Measurements from ENCODE around the gene LMBR1. TPM values are rescaled to one million over a fixed set of nuclear protein-coding genes. Genes with fewer than 3 reads are reported as not detected.
"Not testable (repeated sequence)": the region's sequence is repeated elsewhere in the genome, so short reads cannot be mapped to it uniquely, and the experiment has no call there.

Gene LMBR1
- total and polyA plus RNA-seq, 2 donors (not counting 1 experiment from before 2014, with no cell fraction given), result 19.7 to 85.2 TPM

DNA sequence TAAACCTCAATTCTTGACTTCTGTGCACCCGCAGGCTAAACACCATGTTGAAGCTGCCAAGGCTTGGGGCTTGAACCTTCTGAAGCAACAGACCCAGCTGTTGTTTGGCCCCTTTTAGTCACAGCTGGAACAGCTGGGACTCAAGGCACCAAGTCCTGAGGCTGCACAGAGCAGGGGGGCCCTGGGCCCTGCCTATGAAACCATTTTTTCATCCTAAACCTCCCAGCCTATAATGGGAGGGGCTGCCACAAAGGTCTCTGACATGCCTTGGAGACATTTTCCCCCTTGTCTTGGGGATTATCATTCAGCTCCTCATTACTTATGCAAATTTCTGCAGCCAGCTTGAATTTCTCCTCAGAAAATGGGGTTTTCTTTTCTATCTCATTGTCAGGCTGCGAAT lies 31.8 kb downstream of the LMBR1 start:
- WGBS (ENCODE audit: insufficient coverage), result 94% methylated on average over 1 of the region's 2 CpGs
- Histone ChIP-seq H3K9ac (ENCODE audit: low read length) (no peak overlapping the region), H3K27ac (ENCODE audit: low read length in 2 of 2) (no peak overlapping the region), H3K27me3 (replicated peaks in 1 of 4; ENCODE audit: control extremely low read depth in 1 of 4, control insufficient read depth in 3 of 4, insufficient read depth in 4 of 4, low read length in 3 of 4) (no peaks in the 10 kb centered on the region), H4K20me1 (ENCODE audit: control insufficient read depth, insufficient read depth, low read length, poor library complexity, severe bottlenecking) (peaks cover 25% of the 10 kb centered on the region), H3K4me1 (ENCODE audit: control insufficient read depth in 2 of 2, insufficient read depth in 2 of 2, low read length in 2 of 2) (peaks cover 3 to 14% of the 10 kb centered on the region in 2 donors), H3K4me3 (ENCODE audit: control extremely low read depth in 1 of 5, extremely low read depth in 1 of 5, insufficient read depth in 1 of 5, low read depth in 2 of 5, low read length in 4 of 5) (no peak overlapping the region), H3K79me2 (ENCODE audit: control insufficient read depth, insufficient read depth, low read length) (peaks cover 57% of the 10 kb centered on the region), H2AFZ (ENCODE audit: insufficient read depth, low read depth, low read length, poor library complexity, severe bottlenecking) (no peak overlapping the region), H3K36me3 (replicated peaks in 1 of 2; ENCODE audit: control extremely low read depth in 1 of 2, control insufficient read depth in 1 of 2, extremely low read depth in 1 of 2, insufficient read depth in 2 of 2, low read length in 1 of 2) (peaks cover 3 to 15% of the 10 kb centered on the region in 2 experiments), H3K4me2 (replicated peaks; ENCODE audit: low read depth, low read length, poor library complexity, severe bottlenecking) (no peak overlapping the region), H3K9me3 (ENCODE audit: control extremely low read depth in 1 of 3, control insufficient read depth in 2 of 3, insufficient read depth in 1 of 3, low read length in 2 of 3) (peaks cover 6 to 23% (median 15%) of the 10 kb centered on the region in 3 donors)
- no peak overlapping the region for H3K4me3 Mint-ChIP-seq
- peaks cover 13% of the 10 kb centered on the region for H3K9me3 Mint-ChIP-seq (ENCODE audit: insufficient read depth)
- H3K27me3 Mint-ChIP-seq, result no peaks in the 10 kb centered on the region
- no peak overlapping the region for H3K27ac Mint-ChIP-seq
- ChIA-PET POLR2A (no interaction called here), CTCF (no interaction called here)
- peaks cover 13% of the 10 kb centered on the region for H3K4me1 Mint-ChIP-seq
- no peak for DNase-seq
- intact Hi-C loops (cut with micrococcal nuclease), result no loop called here
- no peak for ATAC-seq (ENCODE audit: low read depth)
- TF ChIP-seq, protein P1, sequence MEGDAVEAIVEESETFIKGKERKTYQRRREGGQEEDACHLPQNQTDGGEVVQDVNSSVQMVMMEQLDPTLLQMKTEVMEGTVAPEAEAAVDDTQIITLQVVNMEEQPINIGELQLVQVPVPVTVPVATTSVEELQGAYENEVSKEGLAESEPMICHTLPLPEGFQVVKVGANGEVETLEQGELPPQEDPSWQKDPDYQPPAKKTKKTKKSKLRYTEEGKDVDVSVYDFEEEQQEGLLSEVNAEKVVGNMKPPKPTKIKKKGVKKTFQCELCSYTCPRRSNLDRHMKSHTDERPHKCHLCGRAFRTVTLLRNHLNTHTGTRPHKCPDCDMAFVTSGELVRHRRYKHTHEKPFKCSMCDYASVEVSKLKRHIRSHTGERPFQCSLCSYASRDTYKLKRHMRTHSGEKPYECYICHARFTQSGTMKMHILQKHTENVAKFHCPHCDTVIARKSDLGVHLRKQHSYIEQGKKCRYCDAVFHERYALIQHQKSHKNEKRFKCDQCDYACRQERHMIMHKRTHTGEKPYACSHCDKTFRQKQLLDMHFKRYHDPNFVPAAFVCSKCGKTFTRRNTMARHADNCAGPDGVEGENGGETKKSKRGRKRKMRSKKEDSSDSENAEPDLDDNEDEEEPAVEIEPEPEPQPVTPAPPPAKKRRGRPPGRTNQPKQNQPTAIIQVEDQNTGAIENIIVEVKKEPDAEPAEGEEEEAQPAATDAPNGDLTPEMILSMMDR (IDR thresholded peaks at IDR 0.05), result no peak
- TF ChIP-seq EZH2 (IDR thresholded peaks at IDR 0.05; ENCODE audit: borderline replicate concordance, insufficient read depth, low read depth, low read length, poor library complexity, severe bottlenecking), result no peak

DNA sequence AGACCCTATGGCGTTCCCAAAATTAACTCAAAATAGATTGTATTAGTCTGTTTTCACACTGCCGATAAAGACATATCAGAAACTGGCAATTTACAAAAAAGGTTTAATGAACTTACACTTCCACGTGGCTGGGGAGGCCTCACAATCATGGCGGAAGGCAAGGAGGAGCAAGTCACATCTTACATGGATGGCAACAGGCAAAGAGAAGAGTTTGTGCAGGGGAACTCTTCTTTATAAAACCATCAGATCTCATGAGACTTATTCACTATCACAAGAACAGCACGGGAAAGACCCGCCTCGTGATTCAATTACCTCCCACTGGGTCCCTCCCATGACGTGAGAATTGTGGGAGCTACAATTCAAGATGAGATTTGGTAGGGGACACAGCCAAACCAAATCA lies 32.9 kb downstream of the LMBR1 start:
- 96% methylated on average over 6 of the region's 8 CpGs for WGBS (ENCODE audit: insufficient coverage)
- H3K4me1 Mint-ChIP-seq; H3K27me3 Mint-ChIP-seq; POLR2A ChIA-PET; H3K4me3 ChIP-seq (ENCODE audit: control extremely low read depth in 1 of 5, extremely low read depth in 1 of 5, insufficient read depth in 1 of 5, low read depth in 2 of 5, low read length in 4 of 5); H3K4me1 ChIP-seq (ENCODE audit: control insufficient read depth in 2 of 2, insufficient read depth in 2 of 2, low read length in 2 of 2); DNase-seq; H3K4me3 Mint-ChIP-seq; H3K27me3 ChIP-seq (replicated peaks in 1 of 4; ENCODE audit: control extremely low read depth in 1 of 4, control insufficient read depth in 3 of 4, insufficient read depth in 4 of 4, low read length in 3 of 4); CTCF ChIA-PET; H3K27ac ChIP-seq (ENCODE audit: low read length in 2 of 2); H3K9ac ChIP-seq (ENCODE audit: low read length); ATAC-seq (ENCODE audit: low read depth); H2AFZ ChIP-seq (ENCODE audit: insufficient read depth, low read depth, low read length, poor library complexity, severe bottlenecking); H3K4me2 ChIP-seq (replicated peaks; ENCODE audit: low read depth, low read length, poor library complexity, severe bottlenecking); H3K27ac Mint-ChIP-seq; intact Hi-C loops (cut with micrococcal nuclease): not testable (repeated sequence)
- Histone ChIP-seq H4K20me1 (ENCODE audit: control insufficient read depth, insufficient read depth, low read length, poor library complexity, severe bottlenecking) (peaks cover 15% of the 10 kb centered on the region), H3K36me3 (replicated peaks in 1 of 2; ENCODE audit: control extremely low read depth in 1 of 2, control insufficient read depth in 1 of 2, extremely low read depth in 1 of 2, insufficient read depth in 2 of 2, low read length in 1 of 2) (peaks cover 3 to 15% of the 10 kb centered on the region in 2 experiments), H3K9me3 (ENCODE audit: control extremely low read depth in 1 of 3, control insufficient read depth in 2 of 3, insufficient read depth in 1 of 3, low read length in 2 of 3) (peaks cover 7 to 29% (median 19%) of the 10 kb centered on the region in 3 donors), H3K79me2 (ENCODE audit: control insufficient read depth, insufficient read depth, low read length) (peaks cover 62% of the 10 kb centered on the region)
- H3K9me3 Mint-ChIP-seq (ENCODE audit: insufficient read depth), result peaks cover 16% of the 10 kb centered on the region
